Measurements from ENCODE around the gene CERS6.

- TF ChIP-seq, protein P1, sequence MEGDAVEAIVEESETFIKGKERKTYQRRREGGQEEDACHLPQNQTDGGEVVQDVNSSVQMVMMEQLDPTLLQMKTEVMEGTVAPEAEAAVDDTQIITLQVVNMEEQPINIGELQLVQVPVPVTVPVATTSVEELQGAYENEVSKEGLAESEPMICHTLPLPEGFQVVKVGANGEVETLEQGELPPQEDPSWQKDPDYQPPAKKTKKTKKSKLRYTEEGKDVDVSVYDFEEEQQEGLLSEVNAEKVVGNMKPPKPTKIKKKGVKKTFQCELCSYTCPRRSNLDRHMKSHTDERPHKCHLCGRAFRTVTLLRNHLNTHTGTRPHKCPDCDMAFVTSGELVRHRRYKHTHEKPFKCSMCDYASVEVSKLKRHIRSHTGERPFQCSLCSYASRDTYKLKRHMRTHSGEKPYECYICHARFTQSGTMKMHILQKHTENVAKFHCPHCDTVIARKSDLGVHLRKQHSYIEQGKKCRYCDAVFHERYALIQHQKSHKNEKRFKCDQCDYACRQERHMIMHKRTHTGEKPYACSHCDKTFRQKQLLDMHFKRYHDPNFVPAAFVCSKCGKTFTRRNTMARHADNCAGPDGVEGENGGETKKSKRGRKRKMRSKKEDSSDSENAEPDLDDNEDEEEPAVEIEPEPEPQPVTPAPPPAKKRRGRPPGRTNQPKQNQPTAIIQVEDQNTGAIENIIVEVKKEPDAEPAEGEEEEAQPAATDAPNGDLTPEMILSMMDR (conservative IDR thresholded peaks at IDR 0.05; ENCODE audit: low read depth in 2 of 2) = no peak
- TF ChIP-seq EZH2 (IDR thresholded peaks at IDR 0.05; ENCODE audit: low read depth, unreplicated experiment) (no peak), EZH2phosphoT487 (IDR thresholded peaks at IDR 0.05; ENCODE audit: unreplicated experiment) (no peak), POLR2AphosphoS5 (IDR thresholded peaks at IDR 0.05; ENCODE audit: low read depth) (no peak), REST (IDR thresholded peaks at IDR 0.05; ENCODE audit: unreplicated experiment) (no peak), STAT1 (IDR thresholded peaks at IDR 0.05; ENCODE audit: unreplicated experiment) (no peak), ZNF331 (CRISPR knock-in tag; IDR thresholded peaks at IDR 0.05; ENCODE audit: low read depth) (no peak), NANOG (IDR thresholded peaks at IDR 0.05; ENCODE audit: borderline replicate concordance) (no peak), ZNF114 (CRISPR knock-in tag; IDR thresholded peaks at IDR 0.05) (no peak)
- TF ChIP-seq, protein P2, sequence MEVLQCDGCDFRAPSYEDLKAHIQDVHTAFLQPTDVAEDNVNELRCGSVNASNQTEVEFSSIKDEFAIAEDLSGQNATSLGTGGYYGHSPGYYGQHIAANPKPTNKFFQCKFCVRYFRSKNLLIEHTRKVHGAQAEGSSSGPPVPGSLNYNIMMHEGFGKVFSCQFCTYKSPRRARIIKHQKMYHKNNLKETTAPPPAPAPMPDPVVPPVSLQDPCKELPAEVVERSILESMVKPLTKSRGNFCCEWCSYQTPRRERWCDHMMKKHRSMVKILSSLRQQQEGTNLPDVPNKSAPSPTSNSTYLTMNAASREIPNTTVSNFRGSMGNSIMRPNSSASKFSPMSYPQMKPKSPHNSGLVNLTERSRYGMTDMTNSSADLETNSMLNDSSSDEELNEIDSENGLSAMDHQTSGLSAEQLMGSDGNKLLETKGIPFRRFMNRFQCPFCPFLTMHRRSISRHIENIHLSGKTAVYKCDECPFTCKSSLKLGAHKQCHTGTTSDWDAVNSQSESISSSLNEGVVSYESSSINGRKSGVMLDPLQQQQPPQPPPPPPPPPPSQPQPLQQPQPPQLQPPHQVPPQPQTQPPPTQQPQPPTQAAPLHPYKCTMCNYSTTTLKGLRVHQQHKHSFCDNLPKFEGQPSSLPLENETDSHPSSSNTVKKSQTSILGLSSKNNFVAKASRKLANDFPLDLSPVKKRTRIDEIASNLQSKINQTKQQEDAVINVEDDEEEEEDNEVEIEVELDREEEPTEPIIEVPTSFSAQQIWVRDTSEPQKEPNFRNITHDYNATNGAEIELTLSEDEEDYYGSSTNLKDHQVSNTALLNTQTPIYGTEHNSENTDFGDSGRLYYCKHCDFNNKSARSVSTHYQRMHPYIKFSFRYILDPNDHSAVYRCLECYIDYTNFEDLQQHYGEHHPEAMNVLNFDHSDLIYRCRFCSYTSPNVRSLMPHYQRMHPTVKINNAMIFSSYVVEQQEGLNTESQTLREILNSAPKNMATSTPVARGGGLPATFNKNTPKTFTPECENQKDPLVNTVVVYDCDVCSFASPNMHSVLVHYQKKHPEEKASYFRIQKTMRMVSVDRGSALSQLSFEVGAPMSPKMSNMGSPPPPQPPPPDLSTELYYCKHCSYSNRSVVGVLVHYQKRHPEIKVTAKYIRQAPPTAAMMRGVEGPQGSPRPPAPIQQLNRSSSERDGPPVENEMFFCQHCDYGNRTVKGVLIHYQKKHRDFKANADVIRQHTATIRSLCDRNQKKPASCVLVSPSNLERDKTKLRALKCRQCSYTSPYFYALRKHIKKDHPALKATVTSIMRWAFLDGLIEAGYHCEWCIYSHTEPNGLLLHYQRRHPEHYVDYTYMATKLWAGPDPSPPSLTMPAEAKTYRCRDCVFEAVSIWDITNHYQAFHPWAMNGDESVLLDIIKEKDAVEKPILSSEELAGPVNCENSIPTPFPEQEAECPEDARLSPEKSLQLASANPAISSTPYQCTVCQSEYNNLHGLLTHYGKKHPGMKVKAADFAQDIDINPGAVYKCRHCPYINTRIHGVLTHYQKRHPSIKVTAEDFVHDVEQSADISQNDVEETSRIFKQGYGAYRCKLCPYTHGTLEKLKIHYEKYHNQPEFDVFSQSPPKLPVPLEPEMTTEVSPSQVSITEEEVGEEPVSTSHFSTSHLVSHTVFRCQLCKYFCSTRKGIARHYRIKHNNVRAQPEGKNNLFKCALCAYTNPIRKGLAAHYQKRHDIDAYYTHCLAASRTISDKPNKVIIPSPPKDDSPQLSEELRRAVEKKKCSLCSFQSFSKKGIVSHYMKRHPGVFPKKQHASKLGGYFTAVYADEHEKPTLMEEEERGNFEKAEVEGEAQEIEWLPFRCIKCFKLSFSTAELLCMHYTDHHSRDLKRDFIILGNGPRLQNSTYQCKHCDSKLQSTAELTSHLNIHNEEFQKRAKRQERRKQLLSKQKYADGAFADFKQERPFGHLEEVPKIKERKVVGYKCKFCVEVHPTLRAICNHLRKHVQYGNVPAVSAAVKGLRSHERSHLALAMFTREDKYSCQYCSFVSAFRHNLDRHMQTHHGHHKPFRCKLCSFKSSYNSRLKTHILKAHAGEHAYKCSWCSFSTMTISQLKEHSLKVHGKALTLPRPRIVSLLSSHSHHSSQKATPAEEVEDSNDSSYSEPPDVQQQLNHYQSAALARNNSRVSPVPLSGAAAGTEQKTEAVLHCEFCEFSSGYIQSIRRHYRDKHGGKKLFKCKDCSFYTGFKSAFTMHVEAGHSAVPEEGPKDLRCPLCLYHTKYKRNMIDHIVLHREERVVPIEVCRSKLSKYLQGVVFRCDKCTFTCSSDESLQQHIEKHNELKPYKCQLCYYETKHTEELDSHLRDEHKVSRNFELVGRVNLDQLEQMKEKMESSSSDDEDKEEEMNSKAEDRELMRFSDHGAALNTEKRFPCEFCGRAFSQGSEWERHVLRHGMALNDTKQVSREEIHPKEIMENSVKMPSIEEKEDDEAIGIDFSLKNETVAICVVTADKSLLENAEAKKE (CRISPR knock-in tag; IDR thresholded peaks at IDR 0.05) = no peak
These were observed 185.6 kb downstream of the CERS6 start for GRCh38 chr2:168641636-168642035.
